Heart right ventricle (tissue), 16 donors: ENCODE data around the gene KATNBL1. TPM values are rescaled to one million over a fixed set of nuclear protein-coding genes. Genes with fewer than 3 reads are reported as not detected.

Experiments
- ATAC-seq, 8 donors: fragments of 200-7000 bp; cut with Tn5 transposase; one replicate each; pipeline ENCODE4 v1.9.1; 2020; ENCODE audit warnings: mild to moderate bottlenecking in 8 of 8, moderate library complexity in 8 of 8, moderate number of reproducible peaks in 1 of 8
- DNase-seq, 2 donors: peaks; one replicate each; pipeline ENCODE4 v3.0.0-alpha.2; 2020
- H3K27ac ChIP-seq, 10 donors: fragments of 200-600 bp; sonication (generic) in 2 of 10; one replicate each; pipeline versions ENCODE4 v1.5.0 to v1.8.0; 2020 to 2022; ENCODE audit warnings: mild to moderate bottlenecking in 3 of 10
- H3K27me3 ChIP-seq, 7 donors: fragments of 200-600 bp; one replicate each; pipeline ENCODE4 v1.8.0; 2021 to 2022; ENCODE audit warnings: mild to moderate bottlenecking in 2 of 7
- H3K36me3 ChIP-seq, 9 donors: fragments of 200-600 bp; sonication (generic) in 1 of 9; one replicate each; pipeline versions ENCODE4 v1.5.0 to v1.8.0; 2020 to 2022; ENCODE audit warnings: mild to moderate bottlenecking in 2 of 9
- H3K4me1 ChIP-seq, 9 donors: fragments of 200-600 bp; sonication (generic) in 1 of 9; one replicate each; pipeline versions ENCODE4 v1.5.0 to v1.8.0; 2020 to 2022; ENCODE audit warnings: mild to moderate bottlenecking in 4 of 9
- H3K4me3 ChIP-seq, 10 donors: fragments of 200-600 bp; sonication (generic) in 2 of 10; one replicate each; pipeline versions ENCODE4 v1.5.0 to v1.8.0; 2020 to 2022; ENCODE audit warnings: mild to moderate bottlenecking in 7 of 10, moderate library complexity in 2 of 10
- H3K9me3 ChIP-seq, 11 donors: fragments of 200-600 bp in 10 of 11; sonication (generic) in 2 of 11; one replicate each; pipeline versions ENCODE4 v1.5.0 to v1.8.0; 2013 to 2022; ENCODE audit warnings: mild to moderate bottlenecking in 2 of 11, control low read depth in 1 of 11, moderate library complexity in 1 of 11
- WGBS, 2 donors: extraction: QIAGEN DNeasy Blood & Tissue Kit; methylation state at CpG; one replicate each; pipeline ENCODE4 v1.1.7; 2013; ENCODE audit warnings: inconsistent platforms in 1 of 2; 5-methylcytosine and 5-hydroxymethylcytosine counted together
- intact Hi-C, 10 donors: fragments of 100-400 bp; cut with DNase I; formaldehyde crosslinking; loops; one replicate each; pipeline versions ENCODE4 v1.11.1 to v1.14.2; 2022
- polyA plus RNA-seq, 2 donors: library from polyadenylated mRNA; stranded (reverse); fragments of 200-250 nt; gene quantifications; one replicate each; pipeline ENCODE4 v1.2.3, GENCODE V29; 2013
- total RNA-seq, 10 donors: library from RNA; stranded (reverse); fragmentation: NEBNext Ultra II Directional in 3 of 10; extraction: Animal tissue kit (Norgen Biotek cat#: 25700) in 3 of 10; gene quantifications; one replicate each; pipeline versions ENCODE4 v1.2.1 to v1.2.4, GENCODE V29; 2021 to 2023
- TF ChIP-seq, protein P1 (sequence below), 9 donors: fragments of 200-600 bp; sonication (generic) in 2 of 9; IDR thresholded peaks; one replicate each; pipeline versions ENCODE4 v1.5.0 to v1.8.0; 2021 to 2022; ENCODE audit warnings: antibody characterized with exemption in 9 of 9, mild to moderate bottlenecking in 5 of 9, moderate library complexity in 1 of 9
- donor health status: Arrhythmogenic right ventricular cardiomyopathy.
- donor health status: ischemic (EF 13 %, LVEDD 7.1; RV severe dilation, severe dysfunction).
- donor health status: healthy with polysubstance abuse.
- donor health status: DM: no; HTN: yes; CAD: no.
- donor health status: DM: no; HTN: no; CAD: no.
- donor health status: ischemic (EF 25% LVEDD 6.9; RV normal size, moderate dysfunction).
- donor health status: ischemic (EF 25% LVEDD 5.7; RV mildly dilated, moderate dysfunction).
- donor health status: healthy.
- donor health status: DM: yes; HTN: yes; CAD: no.
- donor health status: Ischemic cardiomyopathy.
- donor health status: ischemic (EF 35%, LVEDD 5.7; RV mildly dilated, moderate dysfunction).
- donor health status: nonischemic (EF 11% LVEDD 7.7; RV severe dilation, severe dysfunction).
- donor health status: DM: yes; HTN: yes; CAD: no.
- donor health status: PGD.
- donor health status: ischemic (EF 29% LVEDD 5.4; RV normal size, mild dysfunction).
- donor health status: nonischemic (EF 23%, LVEDD 6.1; RV moderate dilation, normal function).

The KATNBL1 gene
- total and polyA plus RNA-seq, 12 donors = 10.6 to 41.6 (median 17.4) TPM

DNA sequence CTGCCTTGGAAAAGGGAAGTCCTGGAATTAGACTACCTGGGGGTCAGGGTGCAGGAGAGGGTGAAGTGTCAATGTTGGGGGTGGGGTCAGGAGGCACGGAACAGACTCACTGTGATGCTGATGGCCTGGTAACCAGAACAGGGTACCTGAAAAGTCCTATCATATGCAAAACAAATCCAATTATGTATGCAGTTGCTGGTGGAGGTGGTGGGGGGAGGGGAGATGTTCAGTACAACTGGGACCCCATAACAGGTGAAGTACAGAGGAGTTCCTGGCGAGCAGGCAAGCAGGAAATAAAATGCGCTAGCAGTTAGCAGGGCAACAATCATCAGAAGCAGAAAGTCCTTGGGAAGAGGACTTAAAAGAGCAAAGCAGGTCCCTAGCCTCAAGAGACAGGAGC, 4.2 kb upstream of the KATNBL1 start:
- no peaks in the 10 kb centered on the region for H3K9me3 ChIP-seq
- ATAC-seq = no peak
- no peaks in the 10 kb centered on the region for H3K36me3 ChIP-seq
- TF ChIP-seq, protein P1, sequence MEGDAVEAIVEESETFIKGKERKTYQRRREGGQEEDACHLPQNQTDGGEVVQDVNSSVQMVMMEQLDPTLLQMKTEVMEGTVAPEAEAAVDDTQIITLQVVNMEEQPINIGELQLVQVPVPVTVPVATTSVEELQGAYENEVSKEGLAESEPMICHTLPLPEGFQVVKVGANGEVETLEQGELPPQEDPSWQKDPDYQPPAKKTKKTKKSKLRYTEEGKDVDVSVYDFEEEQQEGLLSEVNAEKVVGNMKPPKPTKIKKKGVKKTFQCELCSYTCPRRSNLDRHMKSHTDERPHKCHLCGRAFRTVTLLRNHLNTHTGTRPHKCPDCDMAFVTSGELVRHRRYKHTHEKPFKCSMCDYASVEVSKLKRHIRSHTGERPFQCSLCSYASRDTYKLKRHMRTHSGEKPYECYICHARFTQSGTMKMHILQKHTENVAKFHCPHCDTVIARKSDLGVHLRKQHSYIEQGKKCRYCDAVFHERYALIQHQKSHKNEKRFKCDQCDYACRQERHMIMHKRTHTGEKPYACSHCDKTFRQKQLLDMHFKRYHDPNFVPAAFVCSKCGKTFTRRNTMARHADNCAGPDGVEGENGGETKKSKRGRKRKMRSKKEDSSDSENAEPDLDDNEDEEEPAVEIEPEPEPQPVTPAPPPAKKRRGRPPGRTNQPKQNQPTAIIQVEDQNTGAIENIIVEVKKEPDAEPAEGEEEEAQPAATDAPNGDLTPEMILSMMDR (IDR thresholded peaks at IDR 0.05) = no peak
- WGBS, 2 donors = 54 to 56% methylated on average over 3 of the region's 3 CpGs
- no peak overlapping the region for H3K27ac ChIP-seq
- H3K27me3 ChIP-seq = no peaks in the 10 kb centered on the region
- peaks cover 0 to 6% (median under 1%) of the 10 kb centered on the region in 9 donors for H3K4me1 ChIP-seq
- H3K4me3 ChIP-seq = no peak overlapping the region
- intact Hi-C loops = loop anchor here in 5 of 10 donors (5.0 to 10.0 kb wide), 4 partner anchors 99 to 152 kb away; partner anchors contain the start of genes EMC7 (in 1 of the 5) and PGBD4 (in 1 of the 5)
- no peak for DNase-seq

DNA sequence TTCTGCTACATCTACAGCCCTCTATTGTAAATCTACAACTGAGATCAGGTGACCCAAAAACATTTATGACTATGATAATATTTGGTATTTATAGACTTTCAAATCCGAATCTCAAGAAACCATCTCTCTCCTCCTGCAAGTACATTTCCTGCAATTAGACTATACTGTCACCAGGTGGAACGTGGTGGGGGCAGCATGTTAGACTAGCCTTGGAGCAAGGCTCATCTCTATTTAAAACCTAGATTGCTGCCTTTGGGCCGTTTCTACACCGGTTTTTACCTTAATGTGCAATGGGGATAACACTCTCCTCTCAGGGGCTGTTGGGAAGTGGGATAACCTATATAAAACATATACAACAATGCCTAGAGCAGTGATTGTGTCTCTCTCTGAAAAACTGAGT, 3.8 kb upstream of the KATNBL1 start:
- TF ChIP-seq, protein P1 (IDR thresholded peaks at IDR 0.05) = no peak
- WGBS, 2 donors = 34 to 36% methylated on average over 4 of the region's 4 CpGs
- H3K27me3 ChIP-seq = no peaks in the 10 kb centered on the region
- H3K9me3 ChIP-seq = no peaks in the 10 kb centered on the region
- H3K4me1 ChIP-seq = peaks cover 4 to 11% (median 5%) of the 10 kb centered on the region in 9 donors
- DNase-seq (no peak), ATAC-seq (no peak)
- intact Hi-C loops = loop anchor here in 5 of 10 donors (5.0 to 10.0 kb wide), 4 partner anchors 99 to 151 kb away; partner anchors contain the start of genes EMC7 (in 1 of the 5) and PGBD4 (in 1 of the 5)
- no peak overlapping the region for H3K4me3 ChIP-seq
- H3K27ac ChIP-seq = no peak overlapping the region
- no peaks in the 10 kb centered on the region for H3K36me3 ChIP-seq

DNA sequence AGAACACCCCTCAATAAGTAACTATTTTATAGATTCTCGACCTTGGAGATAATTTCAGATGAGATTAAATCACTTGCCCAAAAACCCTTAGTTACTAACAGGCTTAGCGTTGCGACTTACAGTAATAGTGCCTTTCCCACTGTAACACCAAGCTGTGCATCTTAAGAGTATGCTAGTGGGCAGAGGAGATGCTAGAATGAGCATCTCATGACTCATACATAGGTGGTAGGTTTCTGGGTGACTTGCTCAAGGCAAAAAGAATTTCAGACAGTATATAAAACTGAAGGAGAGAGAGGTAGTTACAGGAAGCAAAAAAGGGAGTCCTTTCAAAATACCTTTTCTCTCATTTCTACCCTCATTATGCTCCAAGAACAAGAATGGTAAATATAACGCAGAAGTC, 3.9 kb downstream of the KATNBL1 start:
- ATAC-seq = no peak
- TF ChIP-seq, protein P1 (IDR thresholded peaks at IDR 0.05) = no peak
- Histone ChIP-seq H3K36me3 (peaks cover 0 to 9% (median 0%) of the 10 kb centered on the region in 9 donors), H3K4me3 (no peak overlapping the region), H3K4me1 (peaks cover 7 to 25% (median 13%) of the 10 kb centered on the region in 9 donors), H3K27me3 (no peaks in the 10 kb centered on the region), H3K9me3 (no peaks in the 10 kb centered on the region), H3K27ac (no peak overlapping the region)
- DNase-seq = no peak
- intact Hi-C loops = loop anchor here in 2 of 10 donors (5.0 to 10.0 kb wide), 2 partner anchors 61 to 104 kb away; partner anchors contain the start of genes EMC7 (in 1 of the 2) and PGBD4 (in 1 of the 2)
- WGBS, 2 donors = 95% methylated on average over 4 of the region's 4 CpGs

DNA sequence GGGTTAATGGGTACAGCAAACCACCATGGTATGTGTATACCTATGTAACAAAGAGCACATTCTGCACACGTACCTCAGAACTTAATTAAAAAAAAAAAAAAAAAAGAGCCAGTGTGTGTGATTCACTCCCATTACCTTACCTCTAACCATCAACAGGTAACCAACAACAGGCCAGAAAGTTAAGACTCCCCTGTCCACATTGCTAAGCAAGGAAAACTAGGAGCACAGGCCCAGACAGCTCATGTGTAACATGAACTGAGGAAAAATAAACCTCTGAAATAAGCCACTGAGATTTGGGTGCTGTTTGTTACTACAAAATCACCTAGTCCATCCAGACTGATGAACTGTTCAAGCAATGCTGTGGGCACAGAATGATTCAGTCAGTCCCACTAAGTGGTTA, 6.0 kb downstream of the KATNBL1 start:
- intact Hi-C loops = loop anchor here in 1 of 10 donors (10.0 kb wide), 1 partner anchor 59 kb away; no protein-coding TSS in a partner anchor
- no peak for ATAC-seq
- 92% methylated on average over 1 of the region's 1 CpG for WGBS, 2 donors
- TF ChIP-seq, protein P1 (IDR thresholded peaks at IDR 0.05) = no peak
- Histone ChIP-seq H3K9me3 (peaks cover 0 to 4% (median 0%) of the 10 kb centered on the region in 11 donors), H3K27ac (no peak overlapping the region), H3K4me1 (peaks cover 5 to 17% (median 10%) of the 10 kb centered on the region in 9 donors), H3K36me3 (peaks cover 0 to 16% (median 0%) of the 10 kb centered on the region in 9 donors), H3K27me3 (no peaks in the 10 kb centered on the region), H3K4me3 (no peak overlapping the region)
- DNase-seq = no peak
